AG09319 (cell line): ENCODE data around the gene KCTD1.

Experiments used
- DNase-seq: peaks from one replicate; pipeline ENCODE4 v3.0.0-alpha.2; 2010; ENCODE audit warnings: low read depth; ENCODE audit errors: extremely low read depth
- CTCF ChIP-seq: IDR thresholded peaks from 2 replicates; pipeline ENCODE4 v1.5.1; 2011; ENCODE audit warnings: low read depth, mild to moderate bottlenecking, inconsistent platforms, low read length, moderate library complexity

The KCTD1 gene

GRCh38 chr18:26422472-26423162 lies 125.7 kb downstream of the KCTD1 start:
- DNase-seq: no peak
- TF ChIP-seq CTCF: no peak

- TF ChIP-seq CTCF: no peak
These were observed 126.4 kb downstream of the KCTD1 start for GRCh38 chr18:26421931-26422330.

GRCh38 chr18:26421503-26421902 lies 126.8 kb downstream of the KCTD1 start:
- no peak for DNase-seq
- TF ChIP-seq CTCF: no peak

More at GRCh38 chr18:26421931-26422330, 126.4 kb downstream of the KCTD1 start:
- DNase-seq: no peak

- no peak for DNase-seq
These were observed 128.6 kb downstream of the KCTD1 start for GRCh38 chr18:26419746-26420145.

GRCh38 chr18:26418225-26418624 lies 130.1 kb downstream of the KCTD1 start:
- DNase-seq: no peak
- TF ChIP-seq CTCF: no peak

More at GRCh38 chr18:26419746-26420145, 128.6 kb downstream of the KCTD1 start:
- no peak for TF ChIP-seq CTCF

- DNase-seq: no peak
- TF ChIP-seq CTCF: no peak
These were observed 131.2 kb downstream of the KCTD1 start for GRCh38 chr18:26417190-26417589.

GRCh38 chr18:26416652-26417150 lies 131.7 kb downstream of the KCTD1 start:
- no peak for DNase-seq
- TF ChIP-seq CTCF: no peak
